ENCODE data around the gene FGF2. TPM values are rescaled to one million over a fixed set of nuclear protein-coding genes. Genes with fewer than 3 reads are reported as not detected.

FGF2 gene
- total RNA-seq, 1 experiment from 2014 or later, result 115 TPM

DNA sequence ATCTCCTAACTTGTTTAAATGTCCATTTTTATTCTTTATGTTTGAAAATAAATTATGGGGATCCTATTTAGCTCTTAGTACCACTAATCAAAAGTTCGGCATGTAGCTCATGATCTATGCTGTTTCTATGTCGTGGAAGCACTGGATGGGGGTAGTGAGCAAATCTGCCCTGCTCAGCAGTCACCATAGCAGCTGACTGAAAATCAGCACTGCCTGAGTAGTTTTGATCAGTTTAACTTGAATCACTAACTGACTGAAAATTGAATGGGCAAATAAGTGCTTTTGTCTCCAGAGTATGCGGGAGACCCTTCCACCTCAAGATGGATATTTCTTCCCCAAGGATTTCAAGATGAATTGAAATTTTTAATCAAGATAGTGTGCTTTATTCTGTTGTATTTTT lies 68.2 kb downstream of the FGF2 start (continued):
- TF ChIP-seq, protein P1, sequence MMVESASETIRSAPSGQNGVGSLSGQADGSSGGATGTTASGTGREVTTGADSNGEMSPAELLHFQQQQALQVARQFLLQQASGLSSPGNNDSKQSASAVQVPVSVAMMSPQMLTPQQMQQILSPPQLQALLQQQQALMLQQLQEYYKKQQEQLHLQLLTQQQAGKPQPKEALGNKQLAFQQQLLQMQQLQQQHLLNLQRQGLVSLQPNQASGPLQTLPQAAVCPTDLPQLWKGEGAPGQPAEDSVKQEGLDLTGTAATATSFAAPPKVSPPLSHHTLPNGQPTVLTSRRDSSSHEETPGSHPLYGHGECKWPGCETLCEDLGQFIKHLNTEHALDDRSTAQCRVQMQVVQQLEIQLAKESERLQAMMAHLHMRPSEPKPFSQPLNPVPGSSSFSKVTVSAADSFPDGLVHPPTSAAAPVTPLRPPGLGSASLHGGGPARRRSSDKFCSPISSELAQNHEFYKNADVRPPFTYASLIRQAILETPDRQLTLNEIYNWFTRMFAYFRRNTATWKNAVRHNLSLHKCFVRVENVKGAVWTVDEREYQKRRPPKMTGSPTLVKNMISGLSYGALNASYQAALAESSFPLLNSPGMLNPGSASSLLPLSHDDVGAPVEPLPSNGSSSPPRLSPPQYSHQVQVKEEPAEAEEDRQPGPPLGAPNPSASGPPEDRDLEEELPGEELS (CRISPR knock-in tag; IDR thresholded peaks at IDR 0.05), result no peak
- TF ChIP-seq, protein P2, sequence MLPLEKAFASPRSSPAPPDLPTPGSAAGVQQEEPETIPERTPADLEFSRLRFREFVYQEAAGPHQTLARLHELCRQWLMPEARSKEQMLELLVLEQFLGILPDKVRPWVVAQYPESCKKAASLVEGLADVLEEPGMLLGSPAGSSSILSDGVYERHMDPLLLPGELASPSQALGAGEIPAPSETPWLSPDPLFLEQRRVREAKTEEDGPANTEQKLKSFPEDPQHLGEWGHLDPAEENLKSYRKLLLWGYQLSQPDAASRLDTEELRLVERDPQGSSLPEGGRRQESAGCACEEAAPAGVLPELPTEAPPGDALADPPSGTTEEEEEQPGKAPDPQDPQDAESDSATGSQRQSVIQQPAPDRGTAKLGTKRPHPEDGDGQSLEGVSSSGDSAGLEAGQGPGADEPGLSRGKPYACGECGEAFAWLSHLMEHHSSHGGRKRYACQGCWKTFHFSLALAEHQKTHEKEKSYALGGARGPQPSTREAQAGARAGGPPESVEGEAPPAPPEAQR (CRISPR knock-in tag; IDR thresholded peaks at IDR 0.05), result no peak
- no peak for TF ChIP-seq MXD4 (CRISPR knock-in tag; IDR thresholded peaks at IDR 0.05; ENCODE audit: borderline replicate concordance)
- TF ChIP-seq CREM (CRISPR knock-in tag; IDR thresholded peaks at IDR 0.05), result no peak
- TF ChIP-seq, protein P3, sequence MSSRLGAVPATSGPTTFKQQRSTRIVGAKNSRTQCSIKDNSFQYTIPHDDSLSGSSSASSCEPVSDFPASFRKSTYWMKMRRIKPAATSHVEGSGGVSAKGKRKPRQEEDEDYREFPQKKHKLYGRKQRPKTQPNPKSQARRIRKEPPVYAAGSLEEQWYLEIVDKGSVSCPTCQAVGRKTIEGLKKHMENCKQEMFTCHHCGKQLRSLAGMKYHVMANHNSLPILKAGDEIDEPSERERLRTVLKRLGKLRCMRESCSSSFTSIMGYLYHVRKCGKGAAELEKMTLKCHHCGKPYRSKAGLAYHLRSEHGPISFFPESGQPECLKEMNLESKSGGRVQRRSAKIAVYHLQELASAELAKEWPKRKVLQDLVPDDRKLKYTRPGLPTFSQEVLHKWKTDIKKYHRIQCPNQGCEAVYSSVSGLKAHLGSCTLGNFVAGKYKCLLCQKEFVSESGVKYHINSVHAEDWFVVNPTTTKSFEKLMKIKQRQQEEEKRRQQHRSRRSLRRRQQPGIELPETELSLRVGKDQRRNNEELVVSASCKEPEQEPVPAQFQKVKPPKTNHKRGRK (CRISPR knock-in tag; IDR thresholded peaks at IDR 0.05; ENCODE audit: borderline replicate concordance), result no peak

DNA sequence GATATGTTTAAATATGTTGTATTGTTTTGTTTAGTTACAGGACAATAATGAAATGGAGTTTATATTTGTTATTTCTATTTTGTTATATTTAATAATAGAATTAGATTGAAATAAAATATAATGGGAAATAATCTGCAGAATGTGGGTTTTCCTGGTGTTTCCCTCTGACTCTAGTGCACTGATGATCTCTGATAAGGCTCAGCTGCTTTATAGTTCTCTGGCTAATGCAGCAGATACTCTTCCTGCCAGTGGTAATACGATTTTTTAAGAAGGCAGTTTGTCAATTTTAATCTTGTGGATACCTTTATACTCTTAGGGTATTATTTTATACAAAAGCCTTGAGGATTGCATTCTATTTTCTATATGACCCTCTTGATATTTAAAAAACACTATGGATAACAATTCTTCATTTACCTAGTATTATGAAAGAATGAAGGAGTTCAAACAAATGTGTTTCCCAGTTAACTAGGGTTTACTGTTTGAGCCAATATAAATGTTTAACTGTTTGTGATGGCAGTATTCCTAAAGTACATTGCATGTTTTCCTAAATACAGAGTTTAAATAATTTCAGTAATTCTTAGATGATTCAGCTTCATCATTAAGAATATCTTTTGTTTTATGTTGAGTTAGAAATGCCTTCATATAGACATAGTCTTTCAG lies 68.8 kb downstream of the FGF2 start:
- CTCF ChIA-PET, result interaction anchor here (0.7 to 2.1 kb wide), 2 partner anchors 8 to 163 kb away, joined by 4 to 8 read pairs; partner anchors contain the start of gene BBS12
- ATAC-seq (no peak), DNase-seq (ENCODE audit: low spot score) (no peak)
- Mint-ChIP-seq H3K27me3 (ENCODE audit: low read depth) (no peaks in the 10 kb centered on the region), H3K4me3 (no peak overlapping the region), H3K27ac (no peak overlapping the region), H3K4me1 (peaks cover 9% of the 10 kb centered on the region), H3K9me3 (peaks cover 11% of the 10 kb centered on the region), H3K36me3 (peaks cover 54% of the 10 kb centered on the region)
- TF ChIP-seq, protein P4, sequence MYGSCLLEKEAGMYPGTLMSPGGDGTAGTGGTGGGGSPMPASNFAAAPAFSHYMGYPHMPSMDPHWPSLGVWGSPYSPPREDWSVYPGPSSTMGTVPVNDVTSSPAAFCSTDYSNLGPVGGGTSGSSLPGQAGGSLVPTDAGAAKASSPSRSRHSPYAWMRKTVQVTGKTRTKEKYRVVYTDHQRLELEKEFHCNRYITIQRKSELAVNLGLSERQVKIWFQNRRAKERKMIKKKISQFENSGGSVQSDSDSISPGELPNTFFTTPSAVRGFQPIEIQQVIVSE (CRISPR knock-in tag; IDR thresholded peaks at IDR 0.05; ENCODE audit: borderline replicate concordance), result no peak
- TF ChIP-seq SMAD3 (CRISPR knock-in tag; IDR thresholded peaks at IDR 0.05; ENCODE audit: borderline replicate concordance), result no peak
- TF ChIP-seq, protein P5, sequence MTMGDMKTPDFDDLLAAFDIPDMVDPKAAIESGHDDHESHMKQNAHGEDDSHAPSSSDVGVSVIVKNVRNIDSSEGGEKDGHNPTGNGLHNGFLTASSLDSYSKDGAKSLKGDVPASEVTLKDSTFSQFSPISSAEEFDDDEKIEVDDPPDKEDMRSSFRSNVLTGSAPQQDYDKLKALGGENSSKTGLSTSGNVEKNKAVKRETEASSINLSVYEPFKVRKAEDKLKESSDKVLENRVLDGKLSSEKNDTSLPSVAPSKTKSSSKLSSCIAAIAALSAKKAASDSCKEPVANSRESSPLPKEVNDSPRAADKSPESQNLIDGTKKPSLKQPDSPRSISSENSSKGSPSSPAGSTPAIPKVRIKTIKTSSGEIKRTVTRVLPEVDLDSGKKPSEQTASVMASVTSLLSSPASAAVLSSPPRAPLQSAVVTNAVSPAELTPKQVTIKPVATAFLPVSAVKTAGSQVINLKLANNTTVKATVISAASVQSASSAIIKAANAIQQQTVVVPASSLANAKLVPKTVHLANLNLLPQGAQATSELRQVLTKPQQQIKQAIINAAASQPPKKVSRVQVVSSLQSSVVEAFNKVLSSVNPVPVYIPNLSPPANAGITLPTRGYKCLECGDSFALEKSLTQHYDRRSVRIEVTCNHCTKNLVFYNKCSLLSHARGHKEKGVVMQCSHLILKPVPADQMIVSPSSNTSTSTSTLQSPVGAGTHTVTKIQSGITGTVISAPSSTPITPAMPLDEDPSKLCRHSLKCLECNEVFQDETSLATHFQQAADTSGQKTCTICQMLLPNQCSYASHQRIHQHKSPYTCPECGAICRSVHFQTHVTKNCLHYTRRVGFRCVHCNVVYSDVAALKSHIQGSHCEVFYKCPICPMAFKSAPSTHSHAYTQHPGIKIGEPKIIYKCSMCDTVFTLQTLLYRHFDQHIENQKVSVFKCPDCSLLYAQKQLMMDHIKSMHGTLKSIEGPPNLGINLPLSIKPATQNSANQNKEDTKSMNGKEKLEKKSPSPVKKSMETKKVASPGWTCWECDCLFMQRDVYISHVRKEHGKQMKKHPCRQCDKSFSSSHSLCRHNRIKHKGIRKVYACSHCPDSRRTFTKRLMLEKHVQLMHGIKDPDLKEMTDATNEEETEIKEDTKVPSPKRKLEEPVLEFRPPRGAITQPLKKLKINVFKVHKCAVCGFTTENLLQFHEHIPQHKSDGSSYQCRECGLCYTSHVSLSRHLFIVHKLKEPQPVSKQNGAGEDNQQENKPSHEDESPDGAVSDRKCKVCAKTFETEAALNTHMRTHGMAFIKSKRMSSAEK (CRISPR knock-in tag; IDR thresholded peaks at IDR 0.05; ENCODE audit: borderline replicate concordance), result no peak
- TF ChIP-seq, protein P6, sequence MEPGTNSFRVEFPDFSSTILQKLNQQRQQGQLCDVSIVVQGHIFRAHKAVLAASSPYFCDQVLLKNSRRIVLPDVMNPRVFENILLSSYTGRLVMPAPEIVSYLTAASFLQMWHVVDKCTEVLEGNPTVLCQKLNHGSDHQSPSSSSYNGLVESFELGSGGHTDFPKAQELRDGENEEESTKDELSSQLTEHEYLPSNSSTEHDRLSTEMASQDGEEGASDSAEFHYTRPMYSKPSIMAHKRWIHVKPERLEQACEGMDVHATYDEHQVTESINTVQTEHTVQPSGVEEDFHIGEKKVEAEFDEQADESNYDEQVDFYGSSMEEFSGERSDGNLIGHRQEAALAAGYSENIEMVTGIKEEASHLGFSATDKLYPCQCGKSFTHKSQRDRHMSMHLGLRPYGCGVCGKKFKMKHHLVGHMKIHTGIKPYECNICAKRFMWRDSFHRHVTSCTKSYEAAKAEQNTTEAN (CRISPR knock-in tag; IDR thresholded peaks at IDR 0.05), result no peak
- no peak for TF ChIP-seq NR3C1 (CRISPR knock-in tag; conservative IDR thresholded peaks at IDR 0.05; ENCODE audit: low read depth)
- no peak for TF ChIP-seq ZBTB21 (CRISPR knock-in tag; IDR thresholded peaks at IDR 0.05; ENCODE audit: borderline replicate concordance)
- TF ChIP-seq SMAD4 (CRISPR knock-in tag; IDR thresholded peaks at IDR 0.05), result no peak
- TF ChIP-seq ZNF138 (CRISPR knock-in tag; conservative IDR thresholded peaks at IDR 0.05), result no peak
- TF ChIP-seq, protein P3 (CRISPR knock-in tag; IDR thresholded peaks at IDR 0.05; ENCODE audit: borderline replicate concordance), result no peak
- no peak for TF ChIP-seq NR2C2 (CRISPR knock-in tag; IDR thresholded peaks at IDR 0.05)
- TF ChIP-seq, protein P7, sequence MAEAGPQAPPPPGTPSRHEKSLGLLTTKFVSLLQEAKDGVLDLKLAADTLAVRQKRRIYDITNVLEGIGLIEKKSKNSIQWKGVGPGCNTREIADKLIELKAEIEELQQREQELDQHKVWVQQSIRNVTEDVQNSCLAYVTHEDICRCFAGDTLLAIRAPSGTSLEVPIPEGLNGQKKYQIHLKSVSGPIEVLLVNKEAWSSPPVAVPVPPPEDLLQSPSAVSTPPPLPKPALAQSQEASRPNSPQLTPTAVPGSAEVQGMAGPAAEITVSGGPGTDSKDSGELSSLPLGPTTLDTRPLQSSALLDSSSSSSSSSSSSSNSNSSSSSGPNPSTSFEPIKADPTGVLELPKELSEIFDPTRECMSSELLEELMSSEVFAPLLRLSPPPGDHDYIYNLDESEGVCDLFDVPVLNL (CRISPR knock-in tag; IDR thresholded peaks at IDR 0.05; ENCODE audit: borderline replicate concordance, low read depth), result no peak
- TF ChIP-seq, protein P8, sequence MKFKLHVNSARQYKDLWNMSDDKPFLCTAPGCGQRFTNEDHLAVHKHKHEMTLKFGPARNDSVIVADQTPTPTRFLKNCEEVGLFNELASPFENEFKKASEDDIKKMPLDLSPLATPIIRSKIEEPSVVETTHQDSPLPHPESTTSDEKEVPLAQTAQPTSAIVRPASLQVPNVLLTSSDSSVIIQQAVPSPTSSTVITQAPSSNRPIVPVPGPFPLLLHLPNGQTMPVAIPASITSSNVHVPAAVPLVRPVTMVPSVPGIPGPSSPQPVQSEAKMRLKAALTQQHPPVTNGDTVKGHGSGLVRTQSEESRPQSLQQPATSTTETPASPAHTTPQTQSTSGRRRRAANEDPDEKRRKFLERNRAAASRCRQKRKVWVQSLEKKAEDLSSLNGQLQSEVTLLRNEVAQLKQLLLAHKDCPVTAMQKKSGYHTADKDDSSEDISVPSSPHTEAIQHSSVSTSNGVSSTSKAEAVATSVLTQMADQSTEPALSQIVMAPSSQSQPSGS (CRISPR knock-in tag; IDR thresholded peaks at IDR 0.05; ENCODE audit: borderline replicate concordance, low read depth), result no peak
- no peak for TF ChIP-seq FOXP1 (CRISPR knock-in tag; IDR thresholded peaks at IDR 0.05; ENCODE audit: borderline replicate concordance)
- POLR2A ChIA-PET, result no interaction called here
